ENCODE results near the gene TSPYL2. TPM values are rescaled to one million over a fixed set of nuclear protein-coding genes. Genes with fewer than 3 reads are reported as not detected.

The TSPYL2 gene
- total RNA-seq, 1 donor from 2014 or later = 27.9 TPM

GRCh38 chrX:53089224-53089842, 7.2 kb downstream of the TSPYL2 start:
- no peaks in the 10 kb centered on the region for H3K27me3 Mint-ChIP-seq (ENCODE audit: unreplicated experiment)
- H3K27ac Mint-ChIP-seq (ENCODE audit: unreplicated experiment) = peak overlapping the region; percentile 82

GRCh38 chrX:53089925-53090324, 7.8 kb downstream of the TSPYL2 start:
- no peak for TF ChIP-seq CTCF (IDR thresholded peaks at IDR 0.05; ENCODE audit: unreplicated experiment)

More at GRCh38 chrX:53089224-53089842, 7.2 kb downstream of the TSPYL2 start:
- H3K9me3 Mint-ChIP-seq (ENCODE audit: unreplicated experiment) = no peaks in the 10 kb centered on the region
- peak overlapping the region; percentile 92 for H3K4me3 Mint-ChIP-seq (ENCODE audit: unreplicated experiment)
- DNase-seq (ENCODE audit: low spot score) = no peak
- H3K4me1 Mint-ChIP-seq (ENCODE audit: unreplicated experiment) = peaks cover 18% of the 10 kb centered on the region
- peak; percentile 59 for TF ChIP-seq CTCF (IDR thresholded peaks at IDR 0.05; ENCODE audit: unreplicated experiment)
- H3K36me3 Mint-ChIP-seq (ENCODE audit: low read depth, unreplicated experiment) = peaks cover 15% of the 10 kb centered on the region

GRCh38 chrX:53091354-53091753, 9.2 kb downstream of the TSPYL2 start:
- no peak for DNase-seq (ENCODE audit: low spot score)
- Mint-ChIP-seq H3K4me3 (ENCODE audit: unreplicated experiment) (no peak overlapping the region), H3K27me3 (ENCODE audit: unreplicated experiment) (peaks cover 1% of the 10 kb centered on the region), H3K27ac (ENCODE audit: unreplicated experiment) (no peak overlapping the region), H3K9me3 (ENCODE audit: unreplicated experiment) (no peaks in the 10 kb centered on the region), H3K4me1 (ENCODE audit: unreplicated experiment) (peaks cover 13% of the 10 kb centered on the region), H3K36me3 (ENCODE audit: low read depth, unreplicated experiment) (peaks cover 1% of the 10 kb centered on the region)
- no peak for TF ChIP-seq CTCF (IDR thresholded peaks at IDR 0.05; ENCODE audit: unreplicated experiment)

More at GRCh38 chrX:53089925-53090324, 7.8 kb downstream of the TSPYL2 start:
- Mint-ChIP-seq H3K4me3 (ENCODE audit: unreplicated experiment) (no peak overlapping the region), H3K4me1 (ENCODE audit: unreplicated experiment) (peaks cover 18% of the 10 kb centered on the region), H3K9me3 (ENCODE audit: unreplicated experiment) (no peaks in the 10 kb centered on the region), H3K27ac (ENCODE audit: unreplicated experiment) (no peak overlapping the region), H3K27me3 (ENCODE audit: unreplicated experiment) (no peaks in the 10 kb centered on the region), H3K36me3 (ENCODE audit: low read depth, unreplicated experiment) (peaks cover 11% of the 10 kb centered on the region)
- DNase-seq (ENCODE audit: low spot score) = no peak

GRCh38 chrX:53093177-53093655, 11.0 kb downstream of the TSPYL2 start:
- H3K9me3 Mint-ChIP-seq (ENCODE audit: unreplicated experiment) = no peaks in the 10 kb centered on the region
- H3K27ac Mint-ChIP-seq (ENCODE audit: unreplicated experiment) = peak overlapping the region; percentile 77
- peaks cover 3% of the 10 kb centered on the region for H3K4me1 Mint-ChIP-seq (ENCODE audit: unreplicated experiment)
- H3K27me3 Mint-ChIP-seq (ENCODE audit: unreplicated experiment) = peaks cover 1% of the 10 kb centered on the region
- TF ChIP-seq CTCF (IDR thresholded peaks at IDR 0.05; ENCODE audit: unreplicated experiment) = peak; percentile 26
- peak; percentile 73 for DNase-seq (ENCODE audit: low spot score)
- H3K4me3 Mint-ChIP-seq (ENCODE audit: unreplicated experiment) = peak overlapping the region; percentile 76
- H3K36me3 Mint-ChIP-seq (ENCODE audit: low read depth, unreplicated experiment) = no peaks in the 10 kb centered on the region

Measured in endothelial cell (in vitro differentiated cells).